GM23248 (cell line): ENCODE data around the gene GRK2. TPM values are rescaled to one million over a fixed set of nuclear protein-coding genes. Genes with fewer than 3 reads are reported as not detected.

ENCODE experiments used
- DNase-seq: peaks from one replicate; pipeline ENCODE4 v3.0.0-alpha.2; 2015
- H2AFZ ChIP-seq: fragments of 200-600 bp; sonication (generic); 2 replicates; pipeline ENCODE4 v1.6.1; 2016; ENCODE audit warnings: antibody characterized with exemption
- H3F3A ChIP-seq: fragments of 200-600 bp; sonication (generic); 2 replicates; pipeline ENCODE4 v1.6.1; 2016; ENCODE audit warnings: mild to moderate bottlenecking, antibody characterized with exemption, mixed run types; ENCODE audit not compliant: insufficient read depth
- H3K27ac ChIP-seq: fragments of 200-600 bp; sonication (generic); 2 replicates; pipeline ENCODE4 v1.5.1; 2016; ENCODE audit warnings: mild to moderate bottlenecking
- H3K27me3 ChIP-seq: fragments of 200-600 bp; sonication (generic); replicated peaks from 2 replicates; pipeline ENCODE4 v1.6.1; 2016; ENCODE audit warnings: mild to moderate bottlenecking; ENCODE audit not compliant: insufficient read depth
- H3K36me3 ChIP-seq: fragments of 200-600 bp; sonication (generic); 2 replicates; pipeline ENCODE4 v1.6.1; 2016; ENCODE audit warnings: low read depth, mild to moderate bottlenecking
- H3K4me1 ChIP-seq: fragments of 200-600 bp; sonication (generic); 2 replicates; pipeline ENCODE4 v1.6.1; 2016; ENCODE audit warnings: mild to moderate bottlenecking; ENCODE audit not compliant: insufficient read depth
- H3K4me2 ChIP-seq: fragments of 200-600 bp; sonication (generic); one replicate; pipeline ENCODE4 v1.6.1; 2016; ENCODE audit warnings: mild to moderate bottlenecking; ENCODE audit not compliant: unreplicated experiment
- H3K4me3 ChIP-seq: fragments of 200-600 bp; sonication (generic); 2 replicates; pipeline ENCODE4 v1.5.1; 2016; ENCODE audit warnings: mild to moderate bottlenecking
- H3K79me2 ChIP-seq: fragments of 200-600 bp; sonication (generic); 2 replicates; pipeline ENCODE4 v1.6.1; 2016; ENCODE audit warnings: mild to moderate bottlenecking; ENCODE audit not compliant: insufficient read depth
- H3K9ac ChIP-seq: fragments of 200-600 bp; sonication (generic); 2 replicates; pipeline ENCODE4 v1.6.1; 2016; ENCODE audit warnings: mild to moderate bottlenecking
- H3K9me2 ChIP-seq: fragments of 200-600 bp; sonication (generic); 2 replicates; pipeline ENCODE4 v1.6.1; 2016; ENCODE audit warnings: mixed run types, mild to moderate bottlenecking, moderate library complexity; ENCODE audit not compliant: insufficient read depth
- H3K9me3 ChIP-seq: fragments of 200-600 bp; sonication (generic); one replicate; pipeline ENCODE4 v1.6.1; 2017; ENCODE audit warnings: low read depth
- H4K20me1 ChIP-seq: fragments of 200-600 bp; sonication (generic); 2 replicates; pipeline ENCODE4 v1.6.0; 2016; ENCODE audit not compliant: insufficient read depth
- EZH2 ChIP-seq: fragments of 200-600 bp; sonication (generic); IDR thresholded peaks from 2 replicates; pipeline ENCODE4 v1.6.1; 2018; ENCODE audit warnings: antibody characterized with exemption, mild to moderate bottlenecking; ENCODE audit not compliant: insufficient read depth, poor library complexity, severe bottlenecking
- EZH2phosphoT487 ChIP-seq: fragments of 200-600 bp; sonication (generic); IDR thresholded peaks from 2 replicates; pipeline ENCODE4 v1.6.1; 2018; ENCODE audit warnings: antibody characterized with exemption, moderate library complexity, mild to moderate bottlenecking, low read depth; ENCODE audit not compliant: insufficient read depth
- WGBS, 2 experiments: methylation state at CpG; one replicate each; pipeline ENCODE4 v1.1.6; 2015 to 2017; ENCODE audit warnings: low lambda C conversion rate in 2 of 2, low coverage in 1 of 2; ENCODE audit errors: missing lambda C conversion rate in 2 of 2; 5-methylcytosine and 5-hydroxymethylcytosine counted together
- in situ Hi-C: fragments of 300-500 bp; cut with MboI; formaldehyde crosslinking; loops from 2 replicates; pipeline ENCODE4 v1.15.0; 2020
- polyA plus RNA-seq: library from polyadenylated mRNA; unstranded; fragments of >200 nt; fragmentation: Nextera tagmentation; extraction: Ambion mirVana; gene quantifications from 2 replicates; pipeline ENCODE4 v1.2.1, GENCODE V29; 2016
- total RNA-seq: library from RNA; depleted of rRNA; stranded (reverse); fragments of >200 nt; shearing (Covaris generic); gene quantifications from 2 replicates; pipeline ENCODE4 v1.2.3, GENCODE V29; 2014

The GRK2 gene
- total and polyA plus RNA-seq, 2 experiments from 2014 or later = 7.8 to 43.0 TPM

- H3K27me3 ChIP-seq = no peaks in the 10 kb centered on the region
- peak overlapping the region; percentile 79 for H3K9ac ChIP-seq
- peak overlapping the region; percentile 93 for H3K4me2 ChIP-seq
- WGBS, 2 experiments = 67 to 71% methylated on average over 14 of the region's 14 CpGs
- TF ChIP-seq EZH2 (no peak), EZH2phosphoT487 (no peak)
- in situ Hi-C loops = no loop called here
- H3F3A ChIP-seq = no peaks in the 10 kb centered on the region
- H3K9me3 ChIP-seq = no peaks in the 10 kb centered on the region
- peak overlapping the region; percentile 64; the same call in 1 of the 2 replicates for H2AFZ ChIP-seq
- no peaks in the 10 kb centered on the region for H3K79me2 ChIP-seq
- no peak overlapping the region for H3K27ac ChIP-seq
- peak overlapping the region; percentile 82 for H3K4me3 ChIP-seq
- DNase-seq = no peak
- no peaks in the 10 kb centered on the region for H3K9me2 ChIP-seq
- 0 out of 2 replicates have a peak, but pooled peaks cover 12% of the 10 kb centered on the region for H3K4me1 ChIP-seq
- H3K36me3 ChIP-seq = no peaks in the 10 kb centered on the region; the same call in 1 of the 2 replicates
- H4K20me1 ChIP-seq = no peaks in the 10 kb centered on the region
Measured at GRCh38 chr11:67304511-67305113, 38.3 kb downstream of the GRK2 start.

GRCh38 chr11:67306769-67307544 is 40.7 kb downstream of the GRK2 start:
- Histone ChIP-seq H2AFZ (no peak overlapping the region), H3K4me1 (0 out of 2 replicates have a peak, but pooled peaks cover 12% of the 10 kb centered on the region), H3K9me2 (no peaks in the 10 kb centered on the region), H3K9ac (no peak overlapping the region), H3K27me3 (no peaks in the 10 kb centered on the region), H3K79me2 (no peaks in the 10 kb centered on the region), H3K4me2 (no peak overlapping the region), H3F3A (no peaks in the 10 kb centered on the region), H4K20me1 (no peaks in the 10 kb centered on the region), H3K4me3 (no peak overlapping the region), H3K9me3 (no peaks in the 10 kb centered on the region), H3K27ac (no peak overlapping the region), H3K36me3 (no peaks in the 10 kb centered on the region)
- DNase-seq = no peak
- WGBS, 2 experiments = 91 to 92% methylated on average over 19 of the region's 19 CpGs
- TF ChIP-seq EZH2 = no peak
- TF ChIP-seq EZH2phosphoT487 = no peak
- in situ Hi-C loops = no loop called here

- H3K36me3 ChIP-seq = no peaks in the 10 kb centered on the region
- 86 to 89% methylated on average over 11 to 12 of the region's 12 CpGs for WGBS, 2 experiments
Measured at GRCh38 chr11:67307545-67308001, 41.3 kb downstream of the GRK2 start.

GRCh38 chr11:67308031-67308866 is 42.0 kb downstream of the GRK2 start:
- Histone ChIP-seq H3K79me2 (no peaks in the 10 kb centered on the region), H3K4me1 (0 out of 2 replicates have a peak, but pooled peaks cover 6% of the 10 kb centered on the region), H3K4me2 (no peak overlapping the region), H3K36me3 (no peaks in the 10 kb centered on the region), H3K27me3 (no peaks in the 10 kb centered on the region), H3K4me3 (no peak overlapping the region), H3K27ac (no peak overlapping the region), H3K9ac (no peak overlapping the region), H3K9me3 (no peaks in the 10 kb centered on the region), H4K20me1 (no peaks in the 10 kb centered on the region), H3K9me2 (no peaks in the 10 kb centered on the region), H3F3A (no peaks in the 10 kb centered on the region), H2AFZ (no peak overlapping the region)
- 92 to 93% methylated on average over 19 to 20 of the region's 20 CpGs for WGBS, 2 experiments
- in situ Hi-C loops = no loop called here
- no peak for DNase-seq
- no peak for TF ChIP-seq EZH2phosphoT487

More at GRCh38 chr11:67307545-67308001, 41.3 kb downstream of the GRK2 start:
- in situ Hi-C loops = no loop called here
- H3K4me3 ChIP-seq = no peak overlapping the region
- no peak for TF ChIP-seq EZH2phosphoT487
- no peak for TF ChIP-seq EZH2
- H3K27ac ChIP-seq = no peak overlapping the region
- H3K9me3 ChIP-seq = no peaks in the 10 kb centered on the region
- no peak overlapping the region for H3K9ac ChIP-seq
- H3K9me2 ChIP-seq = no peaks in the 10 kb centered on the region
- no peaks in the 10 kb centered on the region for H4K20me1 ChIP-seq
- H2AFZ ChIP-seq = no peak overlapping the region
- no peaks in the 10 kb centered on the region for H3K79me2 ChIP-seq
- no peak for DNase-seq
- no peaks in the 10 kb centered on the region for H3F3A ChIP-seq
- H3K4me1 ChIP-seq = 0 out of 2 replicates have a peak, but pooled peaks cover 10% of the 10 kb centered on the region
- H3K4me2 ChIP-seq = no peak overlapping the region
- H3K27me3 ChIP-seq = no peaks in the 10 kb centered on the region
